RWPE1 (cell line): ENCODE measurements around the gene MAP6.
A peak's percentile ranks its signal among the peaks of the same experiment; 100 is the strongest.

ENCODE experiments used
- CTCF ChIA-PET: fragments of 350-600 bp; sonication (Branson Sonifier 250); formaldehyde crosslinking; extraction: SDS; loops from one replicate; lab custom pipeline; 2021; lab: Yijun Ruan, JAX
- POLR2A ChIA-PET: fragments of 400-600 bp; formaldehyde crosslinking; extraction: SDS; loops from one replicate; lab custom pipeline; 2020; ENCODE audit warnings: antibody characterized with exemption; ENCODE audit not compliant: low non-redundant PET; lab: Yijun Ruan, JAX
- DNase-seq: peaks from one replicate; pipeline ENCODE4 v3.0.0; 2012; ENCODE audit warnings: low spot score
- H3K27ac ChIP-seq: fragments of 450-650 bp; 2 replicates; pipeline ENCODE4 v1.5.1; 2017
- CTCF ChIP-seq: fragments of 450-650 bp; conservative IDR thresholded peaks from 2 replicates; pipeline ENCODE4 v1.5.1; 2017; ENCODE audit warnings: low read depth, mild to moderate bottlenecking

Gene MAP6

GRCh38 chr11:75561426-75562047, 107.3 kb downstream of the MAP6 start:
- peak overlapping the region; percentile 97 for H3K27ac ChIP-seq
- ChIA-PET POLR2A (interaction anchor here (1.3 kb wide), 1 partner anchor 7 kb away, joined by 8 read pairs; no protein-coding TSS in a partner anchor), CTCF (no interaction called here)
- TF ChIP-seq CTCF: no peak
- no peak for DNase-seq

- CTCF ChIA-PET: no interaction called here
- POLR2A ChIA-PET: no interaction called here
- peak overlapping the region; percentile 97 for H3K27ac ChIP-seq
- no peak for TF ChIP-seq CTCF
- no peak for DNase-seq
These were observed 108.2 kb downstream of the MAP6 start for GRCh38 chr11:75560644-75561043.

- POLR2A ChIA-PET: no interaction called here
- no peak for DNase-seq
- CTCF ChIA-PET: interaction anchor here (0.6 to 0.7 kb wide), 3 partner anchors 308 to 1635 kb away, joined by 3 to 6 read pairs (median 4); no protein-coding TSS in a partner anchor
- TF ChIP-seq CTCF: no peak
- H3K27ac ChIP-seq: peak overlapping the region; percentile 97
These were observed 109.6 kb downstream of the MAP6 start for GRCh38 chr11:75558939-75559843.

GRCh38 chr11:75557666-75558494, 111.0 kb downstream of the MAP6 start:
- CTCF ChIA-PET: no interaction called here
- POLR2A ChIA-PET: no interaction called here
- H3K27ac ChIP-seq: peak overlapping the region; percentile 97
- DNase-seq: no peak
- TF ChIP-seq CTCF: no peak

GRCh38 chr11:75556275-75556674, 112.6 kb downstream of the MAP6 start:
- H3K27ac ChIP-seq: peak overlapping the region; percentile 97
- ChIA-PET CTCF (no interaction called here), POLR2A (no interaction called here)
- TF ChIP-seq CTCF: no peak
- no peak for DNase-seq
